ENCODE measurements around the gene RANBP1.
A peak's percentile ranks its signal among the peaks of the same experiment; 100 is the strongest.

DNA sequence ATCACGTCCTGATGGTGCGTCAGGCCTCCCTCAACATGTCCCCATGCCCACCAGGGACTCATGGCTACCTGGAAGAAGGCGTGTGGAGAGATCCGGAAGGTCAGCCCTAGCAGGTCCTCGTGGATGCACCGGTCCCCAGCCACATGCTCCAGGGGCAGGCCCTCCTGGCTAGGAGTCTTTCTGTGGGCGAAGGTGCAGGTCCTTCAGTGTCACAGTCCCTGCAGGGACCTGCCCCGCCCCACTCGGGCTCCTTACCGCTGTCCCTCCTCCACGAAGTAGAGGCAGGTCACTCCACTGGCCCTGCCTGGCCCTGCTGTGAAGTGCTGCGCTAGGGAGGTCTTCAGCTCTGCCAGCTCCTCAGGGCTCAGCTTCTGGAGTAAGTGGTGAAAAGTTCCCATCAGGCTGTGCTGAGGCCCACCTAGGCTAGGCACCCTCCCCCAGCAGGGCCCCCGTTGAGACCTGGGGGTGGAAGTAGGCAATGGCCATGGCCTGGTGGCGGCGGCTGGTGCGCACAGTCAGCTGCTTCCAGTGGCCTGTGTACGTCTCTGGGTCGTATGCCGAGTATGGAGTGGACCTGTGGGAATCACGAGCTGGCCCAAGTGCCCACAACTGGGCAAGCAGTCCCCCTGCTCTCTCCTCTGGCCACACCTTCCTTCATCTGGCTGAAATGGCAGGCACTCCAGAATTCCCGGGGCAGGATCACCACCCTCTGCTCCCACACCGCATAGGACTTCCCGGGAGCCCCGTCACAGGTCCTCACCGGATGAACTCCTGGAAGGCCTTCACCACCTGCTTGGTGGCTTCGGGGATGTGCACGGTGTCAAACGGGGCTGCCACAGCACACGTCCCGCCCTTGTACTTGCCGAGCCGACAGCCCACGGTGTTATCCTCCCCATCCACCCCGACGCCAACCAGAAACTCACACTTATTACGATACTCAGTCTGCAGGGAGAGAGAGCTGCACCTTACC is 1.1 kb upstream of the RANBP1 start:
- TF ChIP-seq, protein P1, sequence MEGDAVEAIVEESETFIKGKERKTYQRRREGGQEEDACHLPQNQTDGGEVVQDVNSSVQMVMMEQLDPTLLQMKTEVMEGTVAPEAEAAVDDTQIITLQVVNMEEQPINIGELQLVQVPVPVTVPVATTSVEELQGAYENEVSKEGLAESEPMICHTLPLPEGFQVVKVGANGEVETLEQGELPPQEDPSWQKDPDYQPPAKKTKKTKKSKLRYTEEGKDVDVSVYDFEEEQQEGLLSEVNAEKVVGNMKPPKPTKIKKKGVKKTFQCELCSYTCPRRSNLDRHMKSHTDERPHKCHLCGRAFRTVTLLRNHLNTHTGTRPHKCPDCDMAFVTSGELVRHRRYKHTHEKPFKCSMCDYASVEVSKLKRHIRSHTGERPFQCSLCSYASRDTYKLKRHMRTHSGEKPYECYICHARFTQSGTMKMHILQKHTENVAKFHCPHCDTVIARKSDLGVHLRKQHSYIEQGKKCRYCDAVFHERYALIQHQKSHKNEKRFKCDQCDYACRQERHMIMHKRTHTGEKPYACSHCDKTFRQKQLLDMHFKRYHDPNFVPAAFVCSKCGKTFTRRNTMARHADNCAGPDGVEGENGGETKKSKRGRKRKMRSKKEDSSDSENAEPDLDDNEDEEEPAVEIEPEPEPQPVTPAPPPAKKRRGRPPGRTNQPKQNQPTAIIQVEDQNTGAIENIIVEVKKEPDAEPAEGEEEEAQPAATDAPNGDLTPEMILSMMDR (IDR thresholded peaks at IDR 0.05; ENCODE audit: insufficient read depth, low read length): no peak
- TF ChIP-seq, protein P2, sequence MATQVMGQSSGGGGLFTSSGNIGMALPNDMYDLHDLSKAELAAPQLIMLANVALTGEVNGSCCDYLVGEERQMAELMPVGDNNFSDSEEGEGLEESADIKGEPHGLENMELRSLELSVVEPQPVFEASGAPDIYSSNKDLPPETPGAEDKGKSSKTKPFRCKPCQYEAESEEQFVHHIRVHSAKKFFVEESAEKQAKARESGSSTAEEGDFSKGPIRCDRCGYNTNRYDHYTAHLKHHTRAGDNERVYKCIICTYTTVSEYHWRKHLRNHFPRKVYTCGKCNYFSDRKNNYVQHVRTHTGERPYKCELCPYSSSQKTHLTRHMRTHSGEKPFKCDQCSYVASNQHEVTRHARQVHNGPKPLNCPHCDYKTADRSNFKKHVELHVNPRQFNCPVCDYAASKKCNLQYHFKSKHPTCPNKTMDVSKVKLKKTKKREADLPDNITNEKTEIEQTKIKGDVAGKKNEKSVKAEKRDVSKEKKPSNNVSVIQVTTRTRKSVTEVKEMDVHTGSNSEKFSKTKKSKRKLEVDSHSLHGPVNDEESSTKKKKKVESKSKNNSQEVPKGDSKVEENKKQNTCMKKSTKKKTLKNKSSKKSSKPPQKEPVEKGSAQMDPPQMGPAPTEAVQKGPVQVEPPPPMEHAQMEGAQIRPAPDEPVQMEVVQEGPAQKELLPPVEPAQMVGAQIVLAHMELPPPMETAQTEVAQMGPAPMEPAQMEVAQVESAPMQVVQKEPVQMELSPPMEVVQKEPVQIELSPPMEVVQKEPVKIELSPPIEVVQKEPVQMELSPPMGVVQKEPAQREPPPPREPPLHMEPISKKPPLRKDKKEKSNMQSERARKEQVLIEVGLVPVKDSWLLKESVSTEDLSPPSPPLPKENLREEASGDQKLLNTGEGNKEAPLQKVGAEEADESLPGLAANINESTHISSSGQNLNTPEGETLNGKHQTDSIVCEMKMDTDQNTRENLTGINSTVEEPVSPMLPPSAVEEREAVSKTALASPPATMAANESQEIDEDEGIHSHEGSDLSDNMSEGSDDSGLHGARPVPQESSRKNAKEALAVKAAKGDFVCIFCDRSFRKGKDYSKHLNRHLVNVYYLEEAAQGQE (IDR thresholded peaks at IDR 0.05; ENCODE audit: insufficient replicate concordance, low read depth): no peak
- TF ChIP-seq POLR2AphosphoS5 (IDR thresholded peaks at IDR 0.05; ENCODE audit: low read depth) (peak; percentile 13; the same call in 1 of the 2 replicates), GABPA (IDR thresholded peaks at IDR 0.05; ENCODE audit: low read depth) (no peak)
